OCI-M1 (cell line): Measurements from ENCODE around the gene KIDINS220.

ENCODE experiments used
- DNase-seq: peaks from one replicate; lab custom pipeline; 2025; lab: John Stamatoyannopoulos, UW

KIDINS220 gene

DNA sequence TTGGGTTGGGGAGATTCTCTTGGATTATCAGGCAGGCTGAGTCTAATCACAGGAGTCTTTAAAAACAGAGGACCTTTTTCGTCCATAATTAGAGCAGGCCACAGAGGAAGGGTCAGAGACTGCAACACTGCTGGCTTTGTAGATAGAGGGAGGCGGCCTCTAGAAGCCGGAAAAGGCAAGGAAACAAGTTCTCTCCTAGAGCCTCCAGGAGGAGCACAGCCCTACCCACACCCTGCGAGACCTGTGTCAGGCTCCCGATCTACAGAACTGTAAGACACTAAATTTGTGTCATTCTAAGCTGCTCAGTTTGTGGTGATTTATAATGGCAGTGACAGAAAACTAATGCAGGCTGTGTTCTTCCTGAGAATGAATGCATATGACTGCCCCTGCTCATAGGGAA, 140.2 kb downstream of the KIDINS220 start:
- DNase-seq: no peak

DNA sequence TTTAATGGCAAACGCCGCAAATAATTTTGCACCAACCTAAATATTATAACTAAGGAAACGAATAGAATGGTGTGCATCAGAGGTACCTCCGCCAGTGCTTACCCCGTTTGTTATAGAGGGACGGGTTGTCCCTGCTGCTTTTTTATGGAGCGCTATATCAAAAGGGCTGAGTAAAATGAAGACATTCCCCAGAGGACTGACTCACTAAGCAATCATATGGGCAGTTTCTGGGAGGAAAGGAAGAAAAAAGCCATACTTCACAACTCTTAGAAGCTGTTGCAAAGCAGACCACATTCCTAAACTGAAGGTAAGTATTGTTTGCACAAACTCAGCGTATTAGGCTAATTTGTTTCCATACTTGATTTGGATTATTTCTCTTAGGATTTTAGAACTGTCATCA, 142.7 kb downstream of the KIDINS220 start:
- DNase-seq: no peak

DNA sequence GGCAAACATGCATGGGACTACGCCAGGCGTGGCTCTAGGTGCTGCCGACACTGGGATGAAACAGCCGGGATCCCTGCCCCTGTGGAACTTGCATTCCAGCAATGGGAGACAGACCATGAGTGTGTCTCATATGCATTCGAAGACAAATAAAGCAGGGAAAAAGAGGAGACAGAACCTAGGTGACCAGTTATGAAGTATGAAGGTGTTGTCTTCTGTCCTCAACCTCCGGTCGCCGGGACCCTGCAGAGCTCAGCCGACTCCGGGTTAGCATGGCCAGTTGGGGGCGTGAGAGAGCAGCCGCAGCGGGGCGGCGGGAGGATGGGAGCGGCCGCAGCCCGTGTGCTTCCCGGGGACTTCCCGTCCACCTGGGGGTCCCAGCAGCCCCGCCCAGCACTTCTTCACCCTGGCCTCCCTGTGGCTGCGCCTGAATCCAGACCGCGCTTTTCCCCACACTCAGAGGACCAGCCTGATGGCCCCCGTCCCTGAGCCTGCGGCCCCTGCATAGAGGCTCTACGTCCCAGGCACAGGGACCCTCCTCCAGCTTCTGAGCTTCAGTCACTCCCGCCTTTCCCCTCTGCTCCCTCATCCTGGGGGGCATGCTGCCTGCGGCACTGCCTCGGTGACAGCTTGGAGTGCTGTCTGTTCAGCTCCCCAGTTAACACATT, 144.1 kb downstream of the KIDINS220 start:
- peak; percentile 45 for DNase-seq

DNA sequence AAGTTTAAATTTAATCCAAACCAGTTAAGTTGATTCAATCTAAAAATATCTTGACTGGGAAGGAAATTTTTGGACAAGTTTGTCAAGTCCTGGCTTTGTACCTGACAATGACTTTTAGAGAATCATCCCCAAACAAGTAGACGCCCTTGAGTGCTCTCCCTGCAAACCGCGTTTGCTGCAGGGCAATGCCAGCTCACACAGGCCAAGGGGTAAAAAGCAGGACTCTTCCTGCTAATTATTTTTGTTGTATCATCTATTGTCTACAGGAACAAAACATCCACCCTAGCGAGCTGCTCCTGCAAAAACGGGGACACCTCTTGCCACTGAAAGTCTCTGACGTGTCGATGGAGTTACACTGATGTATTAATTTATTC, 144.6 kb downstream of the KIDINS220 start:
- no peak for DNase-seq

DNA sequence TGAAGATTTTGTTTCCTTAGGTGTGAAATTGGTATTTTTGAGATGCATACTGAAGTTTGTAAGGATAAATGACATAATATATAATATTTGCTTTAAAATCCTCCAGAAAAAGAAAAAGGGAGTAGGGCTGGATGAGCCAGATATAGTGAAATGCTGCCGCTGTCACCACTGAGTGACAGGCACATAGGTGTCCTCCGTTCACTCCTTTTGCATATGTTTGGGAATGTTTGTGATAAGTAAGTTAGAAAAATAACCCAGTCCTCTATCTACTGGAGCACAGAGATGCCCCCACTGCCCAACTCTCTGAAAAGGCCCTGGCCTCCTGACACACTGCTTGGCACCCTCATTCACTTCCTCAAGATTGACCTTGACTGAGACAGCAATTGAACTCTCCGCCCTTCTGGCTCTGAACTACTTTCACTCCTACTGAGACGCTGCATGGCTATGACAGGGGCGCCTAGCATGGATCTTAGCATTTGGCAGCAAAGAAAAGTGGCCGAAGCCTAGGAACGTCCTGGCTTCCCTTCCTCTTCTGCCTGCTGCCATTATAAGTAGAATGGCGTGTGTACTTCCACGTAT, 145.5 kb downstream of the KIDINS220 start:
- DNase-seq: no peak

DNA sequence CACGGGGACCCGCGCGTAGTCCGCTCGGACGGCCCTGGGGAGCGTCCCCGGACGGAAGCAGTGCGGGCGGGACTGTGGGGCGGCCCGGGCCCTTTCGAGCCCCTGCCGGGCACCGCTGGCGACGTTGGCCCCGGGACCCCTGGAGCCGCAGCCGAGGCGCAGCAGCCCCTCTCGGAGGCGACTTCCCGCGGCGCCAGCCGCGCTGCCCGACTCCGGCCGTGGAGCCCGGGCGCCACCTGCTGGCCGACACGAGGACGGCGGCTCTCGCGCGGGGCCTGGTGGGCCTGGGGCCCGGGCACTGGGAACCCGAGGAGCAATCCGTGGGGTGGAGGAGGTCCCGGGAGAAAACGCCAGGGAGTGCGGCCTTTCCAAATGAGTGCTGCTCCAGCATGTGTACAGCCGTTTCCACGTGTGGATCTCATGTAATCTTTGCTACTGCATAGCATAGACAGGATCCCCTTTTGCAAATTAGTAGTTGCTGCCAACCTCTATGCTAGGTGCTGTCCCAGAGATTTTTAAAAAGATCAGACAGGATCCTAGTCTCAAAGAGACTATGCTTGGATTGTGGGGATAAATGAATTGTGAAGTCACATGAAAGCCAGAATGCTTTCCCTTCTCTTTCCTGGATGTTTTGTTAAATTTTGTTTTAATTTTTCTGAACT, 151.6 kb downstream of the KIDINS220 start:
- DNase-seq: peak; percentile 76

DNA sequence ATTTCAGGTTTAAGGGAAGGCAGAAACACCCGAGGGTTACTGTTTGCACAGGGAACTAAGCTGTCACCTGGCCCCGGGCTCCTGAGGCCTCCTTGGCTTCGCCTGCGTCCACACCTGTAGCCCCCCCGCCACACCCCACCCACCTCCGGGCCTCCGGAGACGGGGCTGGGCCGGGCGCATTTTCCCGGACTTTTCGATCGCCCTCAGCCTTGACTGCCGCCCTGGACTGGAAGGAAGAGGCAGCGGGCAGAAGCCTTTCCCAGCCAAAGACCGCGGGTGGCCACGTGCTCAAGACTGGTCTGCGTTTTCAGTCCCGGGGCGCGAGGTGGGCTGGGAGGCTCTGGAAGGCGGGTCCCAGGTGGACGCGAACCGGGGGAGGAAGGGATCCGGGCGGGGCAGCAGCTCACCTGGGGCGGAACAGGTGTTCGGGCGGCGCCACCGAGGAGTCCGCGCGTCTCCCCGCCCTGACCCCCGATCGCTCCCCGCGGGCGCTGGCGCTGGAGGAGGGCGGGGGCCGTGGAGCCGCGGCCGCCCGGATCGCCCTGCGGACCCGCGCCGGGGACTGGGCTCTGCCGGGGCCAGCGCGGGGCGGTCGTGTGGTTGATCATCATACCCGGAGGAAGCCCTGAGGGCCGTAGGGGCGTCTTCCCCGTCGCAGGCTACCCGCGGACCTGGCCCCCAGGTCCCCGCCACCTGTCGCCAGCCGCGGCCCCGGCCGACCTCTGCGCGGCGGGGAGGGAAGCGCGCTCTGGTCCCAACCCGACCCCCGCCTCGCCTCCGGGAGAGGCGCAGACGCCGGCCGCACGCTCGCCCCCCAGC, 152.3 kb downstream of the KIDINS220 start:
- DNase-seq: peak; percentile 62

DNA sequence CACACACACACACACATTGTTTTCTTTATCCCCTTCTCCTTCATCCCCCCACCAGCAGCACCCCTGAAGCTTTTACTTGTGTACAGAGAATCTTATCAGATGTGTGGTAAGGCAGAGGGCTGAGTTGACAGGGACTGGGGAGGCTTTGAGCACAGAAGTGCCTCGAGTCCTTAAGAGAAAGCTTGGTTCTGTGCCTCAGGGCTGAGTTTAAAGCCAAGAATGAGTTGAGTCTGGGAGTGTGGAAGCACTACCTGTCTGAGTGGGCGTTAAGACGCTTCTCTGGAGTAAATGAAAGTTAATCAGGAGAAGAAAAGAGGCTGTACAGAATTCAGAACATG, 152.9 kb downstream of the KIDINS220 start:
- DNase-seq: peak; percentile 80

DNA sequence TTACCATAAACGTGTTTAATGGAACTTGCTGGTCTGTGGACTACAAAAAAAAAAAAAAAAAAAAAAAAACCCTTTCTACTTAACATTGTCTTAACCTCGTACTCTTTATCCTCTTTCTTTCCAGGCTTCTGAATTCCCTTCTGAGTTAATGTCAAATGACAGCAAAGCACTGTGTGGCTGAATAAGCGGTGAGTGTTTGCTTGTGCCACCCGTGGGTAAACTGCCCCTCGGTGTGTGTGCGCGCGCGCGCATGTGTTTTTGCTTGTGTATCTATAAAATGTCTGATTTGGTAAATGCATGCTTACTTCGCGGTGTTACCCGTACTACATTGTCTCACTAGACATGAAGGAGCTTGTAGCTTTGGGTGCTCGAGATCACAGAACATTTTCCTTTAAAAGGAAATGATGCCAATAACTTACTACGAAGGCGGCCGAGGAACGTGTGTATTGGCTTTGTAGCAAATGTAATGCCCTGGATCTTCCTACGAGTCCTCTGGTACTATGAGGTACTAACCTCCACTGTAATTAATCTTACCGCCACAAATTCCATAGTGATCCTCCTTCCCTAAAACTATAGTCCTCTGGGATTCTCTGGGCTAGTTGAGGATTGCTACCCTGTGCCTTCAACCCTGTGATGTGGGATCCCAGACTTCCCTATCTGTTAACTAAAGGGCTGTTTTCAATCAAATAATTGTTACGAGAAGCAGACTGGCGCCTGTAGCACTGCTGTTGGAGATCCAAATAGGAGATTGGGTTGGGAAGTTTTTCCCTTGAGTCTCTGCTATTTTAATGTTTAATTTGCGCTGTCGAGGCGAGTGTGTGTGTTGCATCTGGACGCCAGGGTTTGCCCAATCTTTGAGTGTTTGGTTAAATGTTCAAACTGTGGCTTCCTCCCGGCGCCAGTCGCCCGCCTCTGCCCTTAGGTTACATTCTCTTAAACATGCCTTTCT, 154.4 kb downstream of the KIDINS220 start:
- DNase-seq: peak; percentile 78

DNA sequence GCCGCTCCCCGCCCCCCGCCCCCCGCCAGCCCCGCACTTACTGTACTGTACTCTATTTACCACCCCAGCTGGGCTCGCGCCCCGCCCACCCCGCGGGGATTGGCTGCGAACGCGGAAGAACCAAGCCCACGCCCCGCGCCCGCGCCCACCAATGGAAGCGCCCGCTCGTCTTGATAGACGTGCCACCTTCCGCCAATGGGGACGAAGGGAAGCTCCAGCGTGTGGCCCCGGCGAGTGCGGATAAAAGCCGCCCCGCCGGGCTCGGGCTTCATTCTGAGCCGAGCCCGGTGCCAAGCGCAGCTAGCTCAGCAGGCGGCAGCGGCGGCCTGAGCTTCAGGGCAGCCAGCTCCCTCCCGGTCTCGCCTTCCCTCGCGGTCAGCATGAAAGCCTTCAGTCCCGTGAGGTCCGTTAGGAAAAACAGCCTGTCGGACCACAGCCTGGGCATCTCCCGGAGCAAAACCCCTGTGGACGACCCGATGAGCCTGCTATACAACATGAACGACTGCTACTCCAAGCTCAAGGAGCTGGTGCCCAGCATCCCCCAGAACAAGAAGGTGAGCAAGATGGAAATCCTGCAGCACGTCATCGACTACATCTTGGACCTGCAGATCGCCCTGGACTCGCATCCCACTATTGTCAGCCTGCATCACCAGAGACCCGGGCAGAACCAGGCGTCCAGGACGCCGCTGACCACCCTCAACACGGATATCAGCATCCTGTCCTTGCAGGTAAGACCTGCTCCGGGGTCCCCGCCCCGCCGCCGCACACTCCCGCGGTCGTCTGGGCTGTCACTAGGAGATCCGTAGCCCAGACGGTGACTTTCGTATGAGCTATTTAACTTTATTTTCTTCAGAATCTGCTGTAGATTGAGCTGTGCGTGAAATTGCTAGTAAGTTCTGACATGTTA, 155.4 kb downstream of the KIDINS220 start, which contains the start of gene ID2:
ID2 (plus strand) TSS at position 271 of the 907 bp plus-strand sequence; CDS start at position 381, 110 bp downstream.
- peak; percentile 98 for DNase-seq

DNA sequence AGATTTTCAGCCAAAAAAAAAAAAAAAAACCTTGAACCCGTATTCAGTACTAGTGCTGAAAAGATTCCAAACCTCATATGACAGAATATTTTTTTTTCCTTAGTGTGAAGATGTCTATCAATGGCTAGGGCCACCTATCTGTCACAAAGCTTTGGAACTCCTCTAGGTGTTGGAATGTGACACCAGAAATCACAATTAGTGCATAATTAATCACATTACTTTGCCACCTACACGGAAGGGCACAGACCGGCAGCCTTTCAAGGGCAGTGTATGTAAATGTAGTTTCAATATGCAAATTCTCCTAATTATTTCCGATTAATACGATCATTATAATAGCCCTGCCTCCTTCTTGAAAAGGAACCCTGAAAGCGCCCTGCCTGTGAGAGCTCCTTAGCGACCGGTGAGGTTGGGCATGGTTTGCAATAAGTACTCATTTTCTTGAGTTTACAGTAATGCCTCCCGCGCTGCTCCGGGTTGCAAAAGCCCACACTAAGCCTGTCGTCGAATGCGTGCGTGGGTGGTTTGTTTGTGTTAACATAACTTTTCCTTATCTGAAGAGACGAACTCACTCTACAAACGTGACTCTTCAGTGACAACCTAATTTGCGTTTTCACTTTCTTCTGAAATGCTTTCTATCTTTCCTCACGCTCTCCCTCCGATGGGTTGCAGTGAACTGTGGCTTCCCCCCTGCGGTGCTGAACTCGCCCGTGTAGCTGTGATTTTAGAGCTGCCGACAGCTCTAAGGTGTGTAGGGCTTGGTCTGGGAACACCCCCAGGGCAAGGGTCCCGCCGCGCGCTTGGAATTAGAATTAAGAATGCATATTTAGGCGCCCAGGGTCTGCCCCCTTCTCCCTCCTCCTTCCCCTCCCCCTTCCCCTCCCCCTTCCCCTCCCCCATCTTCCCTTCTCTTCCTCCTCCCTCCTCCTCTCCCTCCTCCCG, 156.3 kb downstream of the KIDINS220 start:
- DNase-seq: peak; percentile 87

DNA sequence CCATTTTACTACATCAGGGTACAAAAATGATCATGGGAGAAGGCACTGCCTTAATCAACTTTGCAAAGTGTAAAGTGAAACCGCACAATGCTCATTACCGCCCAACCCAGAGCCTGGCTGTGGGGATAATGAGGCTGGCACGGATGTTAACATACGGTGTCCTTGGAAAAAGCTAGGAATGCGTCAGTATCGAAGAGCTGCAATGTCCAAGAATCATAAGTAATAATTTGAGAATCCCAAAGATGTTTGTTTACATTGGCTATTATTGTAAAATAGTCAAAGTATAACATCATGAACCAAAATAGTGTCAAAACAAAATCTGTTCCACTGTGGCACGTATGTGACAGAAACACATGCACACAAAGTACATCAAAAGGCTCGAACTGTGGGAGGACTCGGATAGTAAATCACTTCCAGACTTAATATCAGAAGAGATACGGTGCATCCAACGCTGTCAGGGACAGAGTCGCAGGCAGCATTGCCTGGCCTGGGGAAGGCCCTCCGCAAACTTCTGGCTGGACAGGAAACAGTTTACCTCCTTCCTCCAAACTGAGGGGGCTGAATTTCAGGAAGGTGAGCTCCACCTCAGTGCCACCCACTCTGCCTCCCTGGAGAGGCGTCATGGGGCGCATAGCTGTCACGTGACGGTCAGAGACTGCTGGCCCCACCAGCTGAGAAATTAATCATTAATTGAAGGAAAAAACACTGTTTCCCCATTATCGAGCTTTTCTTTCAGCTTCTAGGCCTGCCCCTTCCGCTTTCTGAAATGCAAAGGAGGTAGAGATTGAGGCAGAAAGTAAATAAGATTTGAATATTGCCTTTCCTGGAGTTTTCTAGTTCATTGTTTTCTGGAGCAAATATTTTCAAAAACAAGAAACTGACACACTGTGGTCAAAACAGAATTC, 157.3 kb downstream of the KIDINS220 start:
- peak; percentile 54 for DNase-seq

DNA sequence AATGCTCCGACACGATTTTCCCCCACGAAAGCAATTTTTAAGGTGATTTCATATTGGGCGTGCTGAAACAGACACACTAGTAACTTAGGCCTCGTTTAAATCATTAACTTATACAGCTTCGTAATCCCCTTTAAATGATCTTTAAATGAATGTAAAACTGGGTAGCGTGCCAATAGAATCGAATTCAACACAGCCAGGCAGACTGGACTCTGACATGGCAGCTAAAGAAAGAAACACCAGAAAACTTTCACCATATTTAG, 157.9 kb downstream of the KIDINS220 start:
- peak; percentile 69 for DNase-seq
